Measurements from ENCODE around the gene CUEDC1. TPM values are rescaled to one million over a fixed set of nuclear protein-coding genes. Genes with fewer than 3 reads are reported as not detected.
A peak's percentile ranks its signal among the peaks of the same experiment; 100 is the strongest.

The CUEDC1 gene
- total and polyA plus RNA-seq, 2 of the 13 experiments (the other 11 are each of a cell fraction or from before 2014, with no cell fraction given): 7.4 to 12.9 TPM

GRCh38 chr17:57988301-57989250, 33.4 kb upstream of the CUEDC1 start (continued):
- TF ChIP-seq ZNF441 (CRISPR knock-in tag; IDR thresholded peaks at IDR 0.05; ENCODE audit: borderline replicate concordance) (no peak), ELF1 (CRISPR knock-in tag; IDR thresholded peaks at IDR 0.05) (0 out of 2 replicates have a peak, but pooled peaks have one; percentile 46), ZBTB2 (CRISPR knock-in tag; IDR thresholded peaks at IDR 0.05; ENCODE audit: low read depth) (no peak), ZKSCAN1 (IDR thresholded peaks at IDR 0.05; ENCODE audit: low read length) (no peak), CCAR2 (optimal IDR thresholded peaks at IDR 0.05; ENCODE audit: low read depth, low read length) (no peak), ZNF761 (CRISPR knock-in tag; conservative IDR thresholded peaks at IDR 0.05) (peak; percentile 48; the same call in 1 of the 2 replicates), ZFX (CRISPR knock-in tag; IDR thresholded peaks at IDR 0.05; ENCODE audit: low read depth) (peak; percentile 31; the same call in 1 of the 2 replicates), ZNF44 (CRISPR knock-in tag; IDR thresholded peaks at IDR 0.05) (no peak), ZNF543 (CRISPR knock-in tag; IDR thresholded peaks at IDR 0.05) (0 out of 2 replicates have a peak, but pooled peaks have one; percentile 41), MEIS2 (CRISPR knock-in tag; IDR thresholded peaks at IDR 0.05) (peak; percentile 77; the same call in 1 of the 2 replicates), PPARG (CRISPR knock-in tag; conservative IDR thresholded peaks at IDR 0.05) (0 out of 2 replicates have a peak, but pooled peaks have one; percentile 7), TBX3 (IDR thresholded peaks at IDR 0.05; ENCODE audit: borderline replicate concordance) (no peak), SP5 (CRISPR knock-in tag; IDR thresholded peaks at IDR 0.05; ENCODE audit: borderline replicate concordance, low read depth) (no peak), CREBL2 (CRISPR knock-in tag; IDR thresholded peaks at IDR 0.05; ENCODE audit: borderline replicate concordance) (no peak), CREB1 (IDR thresholded peaks at IDR 0.05) (peak; percentile 45; the same call in 1 of the 2 replicates), CREB1 (CRISPR knock-in tag; IDR thresholded peaks at IDR 0.05) (no peak), ZBTB7B (CRISPR knock-in tag; IDR thresholded peaks at IDR 0.05) (peak; percentile 42; the same call in 1 of the 2 replicates), THYN1 (CRISPR knock-in tag; IDR thresholded peaks at IDR 0.05; ENCODE audit: borderline replicate concordance, low read depth) (no peak), IKZF1 (IDR thresholded peaks at IDR 0.05) (no peak), ZNF326 (CRISPR knock-in tag; IDR thresholded peaks at IDR 0.05; ENCODE audit: borderline replicate concordance) (no peak), RFXANK (CRISPR knock-in tag; IDR thresholded peaks at IDR 0.05) (0 out of 2 replicates have a peak, but pooled peaks have one; percentile 54), ZZZ3 (CRISPR knock-in tag; IDR thresholded peaks at IDR 0.05; ENCODE audit: borderline replicate concordance) (no peak), ZNF704 (CRISPR knock-in tag; IDR thresholded peaks at IDR 0.05; ENCODE audit: borderline replicate concordance) (peak; percentile 38; the same call in 1 of the 2 replicates), ZNF556 (CRISPR knock-in tag; IDR thresholded peaks at IDR 0.05; ENCODE audit: borderline replicate concordance) (peak; percentile 68; the same call in 1 of the 2 replicates), JARID2 (CRISPR knock-in tag; IDR thresholded peaks at IDR 0.05; ENCODE audit: insufficient replicate concordance) (no peak), MYNN (CRISPR knock-in tag; IDR thresholded peaks at IDR 0.05; ENCODE audit: low read depth) (no peak), SIN3B (IDR thresholded peaks at IDR 0.05; ENCODE audit: low read length) (no peak)
- TF ChIP-seq, protein P1, sequence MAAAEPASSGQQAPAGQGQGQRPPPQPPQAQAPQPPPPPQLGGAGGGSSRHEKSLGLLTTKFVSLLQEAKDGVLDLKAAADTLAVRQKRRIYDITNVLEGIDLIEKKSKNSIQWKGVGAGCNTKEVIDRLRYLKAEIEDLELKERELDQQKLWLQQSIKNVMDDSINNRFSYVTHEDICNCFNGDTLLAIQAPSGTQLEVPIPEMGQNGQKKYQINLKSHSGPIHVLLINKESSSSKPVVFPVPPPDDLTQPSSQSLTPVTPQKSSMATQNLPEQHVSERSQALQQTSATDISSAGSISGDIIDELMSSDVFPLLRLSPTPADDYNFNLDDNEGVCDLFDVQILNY (CRISPR knock-in tag; conservative IDR thresholded peaks at IDR 0.05): peak; percentile 15; the same call in 1 of the 2 replicates

Data from HepG2 (cell line).